SK-N-SH treated with all-trans-retinoic acid at 6 μM for 48 hours (cell line): ENCODE results near the gene PPP1CA.

Source experiments
- CSDC2 ChIP-seq: fragments of 250-450 bp; sonication (Bioruptor Pico); IDR thresholded peaks from 2 replicates; pipeline ENCODE4 v1.5.0; 2020; ENCODE audit warnings: mild to moderate bottlenecking, moderate library complexity
- CSRNP3 ChIP-seq: fragments of 250-450 bp; sonication (Bioruptor Pico); IDR thresholded peaks from 2 replicates; pipeline ENCODE4 v1.5.1; 2021; ENCODE audit warnings: mild to moderate bottlenecking, moderate library complexity
- ESRRG ChIP-seq: fragments of 250-450 bp; sonication (Bioruptor Pico); IDR thresholded peaks from 2 replicates; pipeline ENCODE4 v1.6.1; 2021; ENCODE audit warnings: mild to moderate bottlenecking
- GLIS3 ChIP-seq: fragments of 250-450 bp; sonication (Bioruptor Pico); IDR thresholded peaks from 2 replicates; pipeline ENCODE4 v1.5.0; 2020; ENCODE audit warnings: mild to moderate bottlenecking, moderate library complexity
- ISL1 ChIP-seq: fragments of 250-450 bp; sonication (Bioruptor Pico); IDR thresholded peaks from 2 replicates; pipeline ENCODE4 v2.1.2; 2022; ENCODE audit warnings: mild to moderate bottlenecking, moderate library complexity
- RARB ChIP-seq: fragments of 250-450 bp; sonication (Bioruptor Pico); IDR thresholded peaks from 2 replicates; pipeline ENCODE4 v1.8.0; 2021; ENCODE audit warnings: mild to moderate bottlenecking, moderate library complexity
- SNAI2 ChIP-seq: fragments of 250-450 bp; sonication (Bioruptor Pico); IDR thresholded peaks from 2 replicates; pipeline ENCODE4 v1.5.0; 2020; ENCODE audit warnings: mild to moderate bottlenecking, moderate library complexity
- TCF4 ChIP-seq: fragments of 250-450 bp; sonication (Bioruptor Pico); IDR thresholded peaks from 2 replicates; pipeline ENCODE4 v1.8.0; 2021; ENCODE audit warnings: mild to moderate bottlenecking, moderate library complexity, borderline replicate concordance
- TSHZ2 ChIP-seq: fragments of 250-450 bp; sonication (Bioruptor Pico); IDR thresholded peaks from 2 replicates; pipeline ENCODE4 v1.5.0; 2020; ENCODE audit warnings: mild to moderate bottlenecking, moderate library complexity

DNA sequence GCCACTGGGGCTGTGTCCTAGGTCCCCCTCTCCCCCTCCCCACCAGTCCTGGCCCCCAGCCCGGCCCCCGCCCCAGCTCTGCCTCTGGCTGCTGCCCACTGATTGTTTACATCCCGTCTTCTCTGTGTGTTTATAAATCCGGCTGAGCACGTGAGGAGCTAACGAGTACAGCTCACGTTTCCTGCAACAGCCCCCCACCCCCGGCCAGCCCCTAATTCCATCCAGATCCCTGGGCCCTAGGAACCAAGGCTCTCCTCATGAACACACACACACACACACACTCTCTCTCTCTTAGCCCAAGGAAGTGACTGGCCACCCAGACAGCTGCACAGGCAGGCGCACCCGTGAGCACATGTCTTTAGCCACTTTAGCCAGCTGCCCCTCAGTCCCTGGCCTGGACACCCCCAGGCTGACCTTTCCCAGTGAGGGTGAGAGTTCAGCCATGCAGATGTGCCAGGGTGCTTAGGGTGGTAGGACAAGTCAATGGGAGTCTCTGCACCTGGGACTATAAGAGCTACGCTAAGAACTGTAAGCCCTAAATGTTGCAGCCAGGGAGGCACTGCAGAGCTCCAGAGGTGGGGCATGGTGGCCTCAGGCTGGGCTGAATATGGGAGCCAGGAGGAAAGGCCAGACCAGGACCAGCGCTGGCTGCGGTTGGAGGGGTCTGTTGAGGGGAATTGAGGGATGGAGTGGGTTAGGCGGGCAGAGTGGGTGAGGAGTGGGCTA, 31.1 kb downstream of the PPP1CA start:
- TF ChIP-seq ESRRG (CRISPR knock-in tag) (no peak), GLIS3 (no peak), CSRNP3 (no peak), TCF4 (CRISPR knock-in tag) (no peak), SNAI2 (CRISPR knock-in tag) (no peak), TSHZ2 (CRISPR knock-in tag) (no peak), CSDC2 (CRISPR knock-in tag) (no peak), ISL1 (CRISPR knock-in tag) (no peak), RARB (CRISPR knock-in tag) (no peak)
